Loucy (cell line): ENCODE data around the gene ZNF81.

Experiments
- H2AFZ ChIP-seq: fragments of 200-600 bp; sonication (generic); 2 replicates; pipeline ENCODE4 v1.6.0; 2016; ENCODE audit warnings: antibody characterized with exemption, mild to moderate bottlenecking, low read length, moderate library complexity
- H3F3A ChIP-seq: fragments of 200-600 bp; 2 replicates; pipeline ENCODE4 v1.6.0; 2016; ENCODE audit warnings: antibody characterized with exemption, low read depth, mild to moderate bottlenecking
- H3K27me3 ChIP-seq: fragments of 200-600 bp; sonication (generic); 2 replicates; pipeline ENCODE4 v1.6.1; 2014; ENCODE audit warnings: low read length, mild to moderate bottlenecking; ENCODE audit not compliant: insufficient read depth, poor library complexity, severe bottlenecking
- H3K36me3 ChIP-seq: fragments of 200-600 bp; sonication (generic); 2 replicates; pipeline ENCODE4 v1.6.1; 2016; ENCODE audit warnings: low read length; ENCODE audit not compliant: insufficient read depth
- H3K4me1 ChIP-seq: fragments of 200-600 bp; sonication (generic); 2 replicates; pipeline ENCODE4 v1.5.1; 2014; ENCODE audit warnings: low read length, mild to moderate bottlenecking; ENCODE audit not compliant: insufficient read depth, poor library complexity, severe bottlenecking
- H3K4me2 ChIP-seq: fragments of 200-600 bp; sonication (generic); 2 replicates; pipeline ENCODE4 v1.6.0; 2014; ENCODE audit warnings: antibody characterized with exemption, low read length, low read depth, mild to moderate bottlenecking; ENCODE audit not compliant: poor library complexity, severe bottlenecking
- H3K4me3 ChIP-seq: fragments of 200-600 bp; sonication (generic); 2 replicates; pipeline ENCODE4 v1.5.1; 2014; ENCODE audit warnings: low read length, mild to moderate bottlenecking, mixed read lengths; ENCODE audit not compliant: poor library complexity, severe bottlenecking
- H3K79me2 ChIP-seq: fragments of 200-600 bp; sonication (generic); 2 replicates; pipeline ENCODE4 v1.6.1; 2014; ENCODE audit warnings: low read length; ENCODE audit not compliant: insufficient read depth
- H3K9ac ChIP-seq: fragments of 200-600 bp; sonication (generic); 2 replicates; pipeline ENCODE4 v1.6.0; 2014; ENCODE audit warnings: mild to moderate bottlenecking, low read depth, low read length, moderate library complexity; ENCODE audit not compliant: poor library complexity, severe bottlenecking
- H3K9me2 ChIP-seq: fragments of 200-600 bp; sonication (generic); replicated peaks from 2 replicates; pipeline ENCODE4 v1.6.1; 2016; ENCODE audit warnings: low read depth, low read length, mixed read lengths
- H3K9me3 ChIP-seq: fragments of 200-600 bp; sonication (generic); 2 replicates; pipeline ENCODE4 v1.6.1; 2014; ENCODE audit warnings: mild to moderate bottlenecking, antibody characterized with exemption, low read length, low read depth; ENCODE audit not compliant: insufficient read depth
- H4K20me1 ChIP-seq: fragments of 200-600 bp; sonication (generic); 2 replicates; pipeline ENCODE4 v1.6.0; 2014; ENCODE audit warnings: antibody characterized with exemption, low read length, mild to moderate bottlenecking; ENCODE audit not compliant: insufficient read depth, poor library complexity, severe bottlenecking
- CTCF ChIP-seq: fragments of 200-600 bp; sonication (generic); conservative IDR thresholded peaks from 2 replicates; pipeline ENCODE4 v1.5.1; 2014; ENCODE audit warnings: mild to moderate bottlenecking, antibody characterized with exemption, low read length
- EZH2phosphoT487 ChIP-seq: fragments of 200-600 bp; IDR thresholded peaks from 2 replicates; pipeline ENCODE4 v1.6.1; 2018; ENCODE audit warnings: antibody characterized with exemption, mild to moderate bottlenecking, moderate library complexity, borderline replicate concordance

ZNF81 gene

GRCh38 chrX:47898024-47898423 lies 61.3 kb downstream of the ZNF81 start:
- H3K9me3 ChIP-seq: no peaks in the 10 kb centered on the region
- TF ChIP-seq EZH2phosphoT487 (no peak), CTCF (no peak)
- no peak overlapping the region for H3K9ac ChIP-seq
- no peaks in the 10 kb centered on the region for H4K20me1 ChIP-seq
- H2AFZ ChIP-seq: no peak overlapping the region
- H3K4me1 ChIP-seq: no peaks in the 10 kb centered on the region
- no peak overlapping the region for H3K4me2 ChIP-seq
- H3K9me2 ChIP-seq: no peaks in the 10 kb centered on the region
- H3K27me3 ChIP-seq: no peaks in the 10 kb centered on the region
- no peaks in the 10 kb centered on the region; the same call in 1 of the 2 replicates for H3K36me3 ChIP-seq
- H3F3A ChIP-seq: no peaks in the 10 kb centered on the region
- no peaks in the 10 kb centered on the region for H3K79me2 ChIP-seq
- H3K4me3 ChIP-seq: no peak overlapping the region

GRCh38 chrX:47900833-47901232 lies 64.1 kb downstream of the ZNF81 start:
- no peaks in the 10 kb centered on the region for H3K27me3 ChIP-seq
- no peak overlapping the region for H3K4me2 ChIP-seq
- TF ChIP-seq CTCF: no peak
- no peak for TF ChIP-seq EZH2phosphoT487
- no peak overlapping the region for H2AFZ ChIP-seq
- no peaks in the 10 kb centered on the region for H3K9me2 ChIP-seq
- H3K9ac ChIP-seq: no peak overlapping the region
- H3K79me2 ChIP-seq: no peaks in the 10 kb centered on the region
- H3F3A ChIP-seq: no peaks in the 10 kb centered on the region
- H3K9me3 ChIP-seq: no peaks in the 10 kb centered on the region
- no peaks in the 10 kb centered on the region for H4K20me1 ChIP-seq
- H3K4me3 ChIP-seq: no peak overlapping the region
- no peaks in the 10 kb centered on the region; the same call in 1 of the 2 replicates for H3K36me3 ChIP-seq
- H3K4me1 ChIP-seq: no peaks in the 10 kb centered on the region

- H3K79me2 ChIP-seq: no peaks in the 10 kb centered on the region
- no peak overlapping the region for H2AFZ ChIP-seq
- H3K4me3 ChIP-seq: no peak overlapping the region
- no peak overlapping the region for H3K4me2 ChIP-seq
- TF ChIP-seq CTCF (no peak), EZH2phosphoT487 (no peak)
- H3K36me3 ChIP-seq: no peaks in the 10 kb centered on the region
- no peaks in the 10 kb centered on the region for H3K4me1 ChIP-seq
- H4K20me1 ChIP-seq: no peaks in the 10 kb centered on the region
- H3K27me3 ChIP-seq: no peaks in the 10 kb centered on the region
- no peaks in the 10 kb centered on the region for H3F3A ChIP-seq
- no peaks in the 10 kb centered on the region for H3K9me2 ChIP-seq
- H3K9ac ChIP-seq: no peak overlapping the region
- H3K9me3 ChIP-seq: no peaks in the 10 kb centered on the region
Measured at GRCh38 chrX:47902161-47902560, 65.5 kb downstream of the ZNF81 start.
